Upper lobe of left lung (tissue), 4 donors: Measurements from ENCODE around the gene RBFOX2.

Source experiments
- CTCF ChIP-seq, 6 experiments: fragments of 450-650 bp in 4 of 6; fragments of 200-600 bp in 2 of 6; sonication (generic) in 2 of 6; IDR thresholded peaks; one replicate each; pipeline ENCODE4 v1.5.1; 2016 to 2019; ENCODE audit warnings: antibody characterized with exemption in 6 of 6
- POLR2AphosphoS5 ChIP-seq, 2 donors: sonication (generic); formaldehyde crosslinking; IDR thresholded peaks; one replicate each; pipeline ENCODE4 v1.5.1; 2017; ENCODE audit warnings: antibody characterized with exemption in 2 of 2

GRCh38 chr22:35978201-35978600 is 50.4 kb downstream of the RBFOX2 start:
- TF ChIP-seq CTCF (IDR thresholded peaks at IDR 0.05): no peak
- no peak for TF ChIP-seq POLR2AphosphoS5 (IDR thresholded peaks at IDR 0.05)
